ENCODE measurements around the gene C2. TPM values are rescaled to one million over a fixed set of nuclear protein-coding genes. Genes with fewer than 3 reads are reported as not detected.
"Not testable (repeated sequence)": the region's sequence is repeated elsewhere in the genome, so short reads cannot be mapped to it uniquely, and the experiment has no call there.

Gene C2
- total RNA-seq, 1 donor from 2014 or later = 18.6 TPM

GRCh38 chr6:31971993-31972708 lies 44.6 kb downstream of the C2 start, which contains the start of gene DXO:
TSS of gene DXO (minus strand) at chr6:31972138. CDS start at chr6:31971675, 463 bp downstream.
- H3K4me3 ChIP-seq = peak within 1 kb of the TSS; percentile 78 to 80
- no peaks in the 10 kb centered on the region for H3K27me3 ChIP-seq
- H3K4me1 ChIP-seq = peaks cover 10 to 16% of the 10 kb centered on the region in 2 donors
- no peaks in the 10 kb centered on the region for H3K9me3 ChIP-seq
- peak; percentile 92 to 99 for DNase-seq (ENCODE audit: low spot score in 2 of 2)
- intact Hi-C loops (cut with DNase I) = loop anchor here (1.0 to 10.0 kb wide), 2 partner anchors 13 to 203 kb away; partner anchors contain the start of genes AGPAT1, RNF5 and SKIC2
- TF ChIP-seq, protein P1, sequence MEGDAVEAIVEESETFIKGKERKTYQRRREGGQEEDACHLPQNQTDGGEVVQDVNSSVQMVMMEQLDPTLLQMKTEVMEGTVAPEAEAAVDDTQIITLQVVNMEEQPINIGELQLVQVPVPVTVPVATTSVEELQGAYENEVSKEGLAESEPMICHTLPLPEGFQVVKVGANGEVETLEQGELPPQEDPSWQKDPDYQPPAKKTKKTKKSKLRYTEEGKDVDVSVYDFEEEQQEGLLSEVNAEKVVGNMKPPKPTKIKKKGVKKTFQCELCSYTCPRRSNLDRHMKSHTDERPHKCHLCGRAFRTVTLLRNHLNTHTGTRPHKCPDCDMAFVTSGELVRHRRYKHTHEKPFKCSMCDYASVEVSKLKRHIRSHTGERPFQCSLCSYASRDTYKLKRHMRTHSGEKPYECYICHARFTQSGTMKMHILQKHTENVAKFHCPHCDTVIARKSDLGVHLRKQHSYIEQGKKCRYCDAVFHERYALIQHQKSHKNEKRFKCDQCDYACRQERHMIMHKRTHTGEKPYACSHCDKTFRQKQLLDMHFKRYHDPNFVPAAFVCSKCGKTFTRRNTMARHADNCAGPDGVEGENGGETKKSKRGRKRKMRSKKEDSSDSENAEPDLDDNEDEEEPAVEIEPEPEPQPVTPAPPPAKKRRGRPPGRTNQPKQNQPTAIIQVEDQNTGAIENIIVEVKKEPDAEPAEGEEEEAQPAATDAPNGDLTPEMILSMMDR (IDR thresholded peaks at IDR 0.05) = no peak
- peaks cover 28 to 35% of the 10 kb centered on the region in 2 donors for H3K36me3 ChIP-seq
- peak within 1 kb of the TSS; percentile 92 to 99 for H3K27ac ChIP-seq

DNA sequence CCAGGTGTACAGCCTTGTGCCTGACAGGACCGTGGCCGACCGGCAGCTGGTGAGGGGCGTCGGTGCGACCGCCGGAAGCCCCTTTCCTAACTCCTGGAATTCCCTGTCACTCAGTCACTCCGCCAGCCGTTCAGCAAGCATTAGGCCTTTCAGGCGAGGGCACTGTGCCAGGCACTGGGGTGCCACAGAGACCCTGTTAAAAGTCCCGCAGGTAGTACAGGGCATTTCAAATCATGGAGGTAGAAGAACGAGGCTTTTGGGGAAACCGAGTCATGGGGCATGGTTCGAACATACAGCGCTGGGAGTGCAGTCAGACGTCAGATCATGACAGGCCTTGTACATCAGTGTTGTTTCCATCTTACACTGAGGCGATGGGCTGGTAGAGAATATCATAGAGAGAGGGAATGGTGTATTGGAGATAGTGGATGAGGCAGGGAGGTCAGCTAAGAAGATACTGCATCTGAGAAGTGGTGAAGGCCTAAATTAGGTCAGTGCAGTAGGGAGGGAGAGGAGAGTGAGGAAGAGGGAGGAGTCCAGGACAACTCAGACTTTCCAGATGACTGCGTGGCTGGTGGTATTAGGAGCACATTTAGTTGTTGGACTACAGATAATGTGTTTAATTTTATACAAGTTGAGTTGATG lies 45.3 kb downstream of the C2 start:
- H3K4me1 ChIP-seq = peaks cover 10 to 16% of the 10 kb centered on the region in 2 donors
- TF ChIP-seq, protein P1 (IDR thresholded peaks at IDR 0.05) = no peak

DNA sequence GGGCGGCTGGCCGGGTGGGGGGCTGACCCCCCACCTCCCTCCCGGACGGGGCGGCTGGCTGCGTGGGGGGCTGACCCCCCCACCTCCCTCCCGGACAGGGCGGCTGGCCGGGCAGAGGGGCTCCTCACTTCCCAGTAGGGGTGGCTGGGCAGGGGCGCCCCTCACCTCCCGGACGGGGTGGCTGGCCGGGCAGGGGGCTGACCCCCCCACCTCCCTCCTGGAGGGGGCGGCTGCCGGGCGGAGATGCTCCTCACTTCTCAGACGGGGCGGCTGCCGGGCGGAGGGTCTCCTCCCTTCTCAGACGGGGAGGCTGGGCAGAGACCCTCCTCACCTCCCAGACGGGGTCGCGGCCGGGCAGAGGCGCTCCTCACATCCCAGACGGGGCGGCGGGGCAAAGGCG lies 48.5 kb downstream of the C2 start:
- H3K27me3 ChIP-seq; H3K27ac ChIP-seq; H3K9me3 ChIP-seq; DNase-seq (ENCODE audit: low spot score in 2 of 2); H3K4me3 ChIP-seq: not testable (repeated sequence)
- peaks cover 3 to 11% of the 10 kb centered on the region in 2 donors for H3K4me1 ChIP-seq
- intact Hi-C loops (cut with DNase I) = loop anchor here (10.0 kb wide), 1 partner anchor 199 kb away; the partner anchor contains the start of genes AGPAT1 and RNF5
- peaks cover 15 to 16% of the 10 kb centered on the region in 2 donors for H3K36me3 ChIP-seq

More for the DNA sequence above, 45.3 kb downstream of the C2 start:
- H3K4me3 ChIP-seq = peak overlapping the region; percentile 78 to 80
- H3K36me3 ChIP-seq = peaks cover 21 to 29% of the 10 kb centered on the region in 2 donors
- intact Hi-C loops (cut with DNase I) = loop anchor here (1.0 to 10.0 kb wide), 2 partner anchors 14 to 202 kb away; partner anchors contain the start of genes AGPAT1, RNF5 and SKIC2
- DNase-seq (ENCODE audit: low spot score in 2 of 2) = no peak
- no peaks in the 10 kb centered on the region for H3K9me3 ChIP-seq
- no peaks in the 10 kb centered on the region for H3K27me3 ChIP-seq
- peak overlapping the region; percentile 92 to 99 for H3K27ac ChIP-seq

DNA sequence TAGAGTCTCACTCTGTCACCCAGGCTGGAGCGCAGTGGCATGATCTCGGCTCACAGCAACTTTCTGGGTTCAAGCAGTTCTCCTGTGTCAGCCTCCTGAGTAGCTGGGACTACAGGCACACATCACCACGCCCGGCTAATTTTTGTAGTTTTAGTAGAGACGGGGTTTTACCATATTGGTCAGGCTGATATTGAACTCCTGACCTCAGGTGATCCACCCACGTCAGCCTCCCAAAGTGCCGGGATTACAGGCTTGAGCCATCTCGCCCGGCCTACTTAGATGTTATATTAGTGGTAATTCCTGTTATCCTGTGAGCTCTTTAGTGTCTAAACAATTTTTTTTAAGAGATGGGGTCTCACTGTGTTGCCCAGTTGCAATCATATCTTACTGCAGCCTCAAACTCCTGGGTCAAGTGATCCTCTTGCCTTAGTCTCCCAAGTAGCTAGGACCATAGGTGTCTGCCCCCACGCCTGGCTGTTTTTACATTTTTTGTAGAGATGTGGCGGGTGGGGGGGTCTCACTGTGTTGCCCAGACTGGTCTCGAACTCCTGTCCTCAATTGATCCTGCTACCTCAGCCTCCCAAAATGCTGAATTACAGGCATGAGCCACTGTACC lies 50.4 kb downstream of the C2 start:
- Histone ChIP-seq H3K27ac (no peak overlapping the region), H3K9me3 (no peaks in the 10 kb centered on the region), H3K4me1 (peaks cover 0 to 6% of the 10 kb centered on the region in 2 donors), H3K27me3 (no peaks in the 10 kb centered on the region), H3K36me3 (peaks cover 15 to 16% of the 10 kb centered on the region in 2 donors), H3K4me3 (no peak overlapping the region)
- intact Hi-C loops (cut with DNase I) = loop anchor here (10.0 kb wide), 1 partner anchor 197 kb away; the partner anchor contains the start of genes AGPAT1 and RNF5
- TF ChIP-seq, protein P1 (IDR thresholded peaks at IDR 0.05) = no peak
- DNase-seq (ENCODE audit: low spot score in 2 of 2) = no peak

DNA sequence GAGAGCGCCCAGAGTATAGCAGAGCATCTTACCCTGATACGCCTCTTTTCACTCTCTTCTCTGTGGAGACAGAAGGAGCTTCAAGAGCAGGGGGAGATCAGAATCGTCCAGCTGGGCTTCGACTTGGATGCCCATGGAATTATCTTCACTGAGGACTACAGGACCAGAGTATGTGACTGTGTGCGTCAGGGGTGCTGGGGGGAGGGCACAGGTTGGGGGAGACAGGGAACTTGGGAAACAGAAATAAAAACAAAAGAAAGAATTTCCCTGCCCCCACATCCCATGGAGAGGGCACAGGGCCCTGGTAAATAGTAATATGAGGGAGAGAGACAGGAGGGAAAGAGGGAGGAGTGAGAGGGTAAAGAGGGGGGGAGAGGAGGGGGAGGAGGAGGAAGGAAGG lies 51.3 kb downstream of the C2 start:
- no peak overlapping the region for H3K4me3 ChIP-seq
- no peak for DNase-seq (ENCODE audit: low spot score in 2 of 2)
- H3K27ac ChIP-seq = no peak overlapping the region
- no peaks in the 10 kb centered on the region for H3K27me3 ChIP-seq
- peaks cover 15 to 16% of the 10 kb centered on the region in 2 donors for H3K36me3 ChIP-seq
- TF ChIP-seq, protein P1 (IDR thresholded peaks at IDR 0.05) = no peak
- no peaks in the 10 kb centered on the region for H3K9me3 ChIP-seq
- intact Hi-C loops (cut with DNase I) = loop anchor here (10.0 kb wide), 1 partner anchor 196 kb away; the partner anchor contains the start of genes AGPAT1 and RNF5
- no peaks in the 10 kb centered on the region for H3K4me1 ChIP-seq

Data from ascending aorta (tissue), 2 donors.